Activated CD4-positive, alpha-beta T cell treated with anti-CD3 and anti-CD28 coated beads for 1 hour (primary cell): ENCODE measurements around the gene ACE2.

Experiments used
- DNase-seq: peaks from one replicate; pipeline ENCODE4 v3.0.0-alpha.2; 2020

The ACE2 gene

GRCh38 chrX:15570145-15570544 is 30.6 kb downstream of the ACE2 start:
- DNase-seq, result no peak

- no peak for DNase-seq
Observed at GRCh38 chrX:15567886-15568616, 32.7 kb downstream of the ACE2 start.

GRCh38 chrX:15567267-15567666 is 33.5 kb downstream of the ACE2 start:
- DNase-seq, result no peak

GRCh38 chrX:15566244-15566643 is 34.5 kb downstream of the ACE2 start:
- DNase-seq, result no peak

GRCh38 chrX:15564981-15565579 is 35.7 kb downstream of the ACE2 start:
- DNase-seq, result no peak

GRCh38 chrX:15563056-15563455 is 37.7 kb downstream of the ACE2 start:
- no peak for DNase-seq

GRCh38 chrX:15560924-15561323 is 39.8 kb downstream of the ACE2 start:
- no peak for DNase-seq

GRCh38 chrX:15559227-15559626 is 41.5 kb downstream of the ACE2 start:
- DNase-seq, result no peak

- no peak for DNase-seq
Observed at GRCh38 chrX:15549189-15550012, 51.4 kb downstream of the ACE2 start.

GRCh38 chrX:15547356-15547755 is 53.4 kb downstream of the ACE2 start:
- no peak for DNase-seq

- DNase-seq, result no peak
Observed at GRCh38 chrX:15546745-15547144, 54.0 kb downstream of the ACE2 start.

- no peak for DNase-seq
Observed at GRCh38 chrX:15530318-15530717, 70.4 kb downstream of the ACE2 start.

- DNase-seq, result no peak
Observed at GRCh38 chrX:15529165-15529564, 71.6 kb downstream of the ACE2 start.

- DNase-seq, result no peak
Observed at GRCh38 chrX:15525664-15526416, 74.9 kb downstream of the ACE2 start.

GRCh38 chrX:15524417-15524816 is 76.3 kb downstream of the ACE2 start:
- no peak for DNase-seq

- no peak for DNase-seq
Observed at GRCh38 chrX:15523088-15523487, 77.7 kb downstream of the ACE2 start.

GRCh38 chrX:15522464-15522863 is 78.3 kb downstream of the ACE2 start:
- no peak for DNase-seq

- no peak for DNase-seq
Observed at GRCh38 chrX:15515931-15516330, 84.8 kb downstream of the ACE2 start.

- no peak for DNase-seq
Observed at GRCh38 chrX:15514279-15514678, 86.5 kb downstream of the ACE2 start.

- DNase-seq, result no peak
Observed at GRCh38 chrX:15512401-15512965, 88.3 kb downstream of the ACE2 start.

GRCh38 chrX:15511563-15511962 is 89.2 kb downstream of the ACE2 start:
- no peak for DNase-seq
